Breast epithelium (tissue), 4 donors: Measurements from ENCODE around the gene CACHD1. TPM values are rescaled to one million over a fixed set of nuclear protein-coding genes. Genes with fewer than 3 reads are reported as not detected.
A peak's percentile ranks its signal among the peaks of the same experiment; 100 is the strongest.

Source experiments
- DNase-seq, 2 donors: peaks; one replicate each; pipeline ENCODE4 v3.0.0-alpha.2; 2019; ENCODE audit warnings: low spot score in 2 of 2
- H3K27ac ChIP-seq, 2 donors: fragments of 200-600 bp; sonication (generic) in 1 of 2; one replicate each; pipeline ENCODE4 v1.5.1; 2016 to 2019; ENCODE audit warnings: mild to moderate bottlenecking in 1 of 2
- H3K27me3 ChIP-seq, 2 donors: fragments of 200-600 bp; sonication (generic) in 1 of 2; one replicate each; pipeline versions ENCODE4 v1.5.1 to v1.6.0; 2017 to 2019; ENCODE audit warnings: control low read depth in 1 of 2, mild to moderate bottlenecking in 1 of 2
- H3K36me3 ChIP-seq: fragments of 200-600 bp; one replicate; pipeline ENCODE4 v1.5.1; 2019
- H3K4me1 ChIP-seq, 2 donors: fragments of 200-600 bp; sonication (generic); one replicate each; pipeline ENCODE4 v1.5.1; 2016 to 2019; ENCODE audit warnings: control low read depth in 1 of 2
- H3K4me3 ChIP-seq, 3 donors: fragments of 200-600 bp; sonication (generic); 1 replicate in 2 of 3; 2 replicates in 1 of 3; pipeline ENCODE4 v1.5.1; 2016 to 2019; ENCODE audit warnings: mild to moderate bottlenecking in 3 of 3, moderate library complexity in 2 of 3
- H3K9me3 ChIP-seq, 2 donors: fragments of 200-600 bp; sonication (generic) in 1 of 2; one replicate each; pipeline ENCODE4 v1.5.1; 2016 to 2019; ENCODE audit warnings: control low read depth in 1 of 2
- POLR2A ChIP-seq: fragments of 450-650 bp; IDR thresholded peaks from one replicate; pipeline ENCODE4 v1.6.1; 2016; ENCODE audit warnings: antibody characterized with exemption, mild to moderate bottlenecking, moderate library complexity
- POLR2AphosphoS5 ChIP-seq, 3 donors: sonication (generic); formaldehyde crosslinking; IDR thresholded peaks; one replicate each; pipeline ENCODE4 v1.6.1; 2017; ENCODE audit warnings: antibody characterized with exemption in 3 of 3
- intact Hi-C: fragments of 100-400 bp; cut with DNase I; formaldehyde crosslinking; loops from one replicate; pipeline ENCODE4 v1.15.1; 2023; ENCODE audit warnings: low total_unique reads
- total RNA-seq, 3 donors: library from RNA; depleted of rRNA; stranded (reverse); fragments of >200 nt; gene quantifications; one replicate each; pipeline ENCODE4 v1.1.0, GENCODE V29; 2016
- TF ChIP-seq, protein P1 (sequence below), 3 donors: fragments of 450-650 bp; IDR thresholded peaks; one replicate each; pipeline ENCODE4 v1.5.1; 2016 to 2017; ENCODE audit warnings: antibody characterized with exemption in 3 of 3, mild to moderate bottlenecking in 3 of 3, moderate library complexity in 3 of 3

Gene CACHD1
- total RNA-seq, 3 donors from 2014 or later, result 21.6 to 31.9 (median 25.3) TPM

DNA sequence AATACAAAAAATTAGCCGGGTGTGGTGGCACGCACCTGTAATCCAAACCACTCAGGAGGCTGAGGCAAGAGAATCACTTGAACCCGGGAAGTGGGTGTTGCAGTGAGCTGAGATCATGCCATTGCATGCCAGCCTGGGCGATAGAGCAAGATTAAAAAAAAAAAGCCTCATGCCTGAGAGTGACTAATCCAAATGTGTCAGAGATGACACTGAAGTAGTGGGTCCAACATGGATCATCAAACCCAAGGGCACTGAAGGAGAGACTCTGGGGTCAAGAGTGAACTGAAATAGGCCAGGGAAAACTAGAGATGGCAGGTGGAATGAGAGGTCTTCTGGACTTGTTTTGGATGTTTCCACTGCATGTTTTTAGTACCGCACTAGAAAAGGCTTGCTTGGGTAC is 10.2 kb upstream of the CACHD1 start:
- H3K4me1 ChIP-seq, result no peaks in the 10 kb centered on the region
- H3K27me3 ChIP-seq, result no peaks in the 10 kb centered on the region
- intact Hi-C loops, result no loop called here
- no peaks in the 10 kb centered on the region for H3K9me3 ChIP-seq
- no peak overlapping the region for H3K4me3 ChIP-seq
- no peak for DNase-seq
- no peaks in the 10 kb centered on the region for H3K36me3 ChIP-seq
- TF ChIP-seq, protein P1, sequence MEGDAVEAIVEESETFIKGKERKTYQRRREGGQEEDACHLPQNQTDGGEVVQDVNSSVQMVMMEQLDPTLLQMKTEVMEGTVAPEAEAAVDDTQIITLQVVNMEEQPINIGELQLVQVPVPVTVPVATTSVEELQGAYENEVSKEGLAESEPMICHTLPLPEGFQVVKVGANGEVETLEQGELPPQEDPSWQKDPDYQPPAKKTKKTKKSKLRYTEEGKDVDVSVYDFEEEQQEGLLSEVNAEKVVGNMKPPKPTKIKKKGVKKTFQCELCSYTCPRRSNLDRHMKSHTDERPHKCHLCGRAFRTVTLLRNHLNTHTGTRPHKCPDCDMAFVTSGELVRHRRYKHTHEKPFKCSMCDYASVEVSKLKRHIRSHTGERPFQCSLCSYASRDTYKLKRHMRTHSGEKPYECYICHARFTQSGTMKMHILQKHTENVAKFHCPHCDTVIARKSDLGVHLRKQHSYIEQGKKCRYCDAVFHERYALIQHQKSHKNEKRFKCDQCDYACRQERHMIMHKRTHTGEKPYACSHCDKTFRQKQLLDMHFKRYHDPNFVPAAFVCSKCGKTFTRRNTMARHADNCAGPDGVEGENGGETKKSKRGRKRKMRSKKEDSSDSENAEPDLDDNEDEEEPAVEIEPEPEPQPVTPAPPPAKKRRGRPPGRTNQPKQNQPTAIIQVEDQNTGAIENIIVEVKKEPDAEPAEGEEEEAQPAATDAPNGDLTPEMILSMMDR (IDR thresholded peaks at IDR 0.05), result no peak
- TF ChIP-seq POLR2AphosphoS5 (IDR thresholded peaks at IDR 0.05), result no peak
- no peak for TF ChIP-seq POLR2A
- H3K27ac ChIP-seq, result no peak overlapping the region

DNA sequence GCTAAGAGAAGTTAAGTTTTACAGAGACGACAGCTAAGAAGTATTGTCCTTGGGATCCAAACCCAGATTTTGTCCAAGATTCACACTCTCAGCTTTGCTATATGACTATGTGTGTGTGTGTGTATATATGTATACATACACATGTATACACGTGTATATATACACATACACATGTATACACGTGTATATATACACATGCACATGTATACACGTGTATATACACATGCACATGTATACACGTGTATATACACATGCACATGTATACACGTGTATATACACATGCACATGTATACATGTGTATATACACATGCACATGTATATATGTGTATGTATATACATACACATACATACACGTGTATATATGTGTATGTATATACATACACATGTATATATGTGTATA is 3.9 kb upstream of the CACHD1 start:
- no peak for DNase-seq
- no peaks in the 10 kb centered on the region for H3K4me1 ChIP-seq
- no peak overlapping the region for H3K4me3 ChIP-seq
- TF ChIP-seq POLR2AphosphoS5 (IDR thresholded peaks at IDR 0.05) (no peak), POLR2A (no peak)
- TF ChIP-seq, protein P1 (IDR thresholded peaks at IDR 0.05), result no peak
- H3K27ac ChIP-seq, result no peak overlapping the region
- H3K27me3 ChIP-seq, result no peaks in the 10 kb centered on the region
- no peaks in the 10 kb centered on the region for H3K9me3 ChIP-seq
- intact Hi-C loops, result no loop called here
- H3K36me3 ChIP-seq, result no peaks in the 10 kb centered on the region

DNA sequence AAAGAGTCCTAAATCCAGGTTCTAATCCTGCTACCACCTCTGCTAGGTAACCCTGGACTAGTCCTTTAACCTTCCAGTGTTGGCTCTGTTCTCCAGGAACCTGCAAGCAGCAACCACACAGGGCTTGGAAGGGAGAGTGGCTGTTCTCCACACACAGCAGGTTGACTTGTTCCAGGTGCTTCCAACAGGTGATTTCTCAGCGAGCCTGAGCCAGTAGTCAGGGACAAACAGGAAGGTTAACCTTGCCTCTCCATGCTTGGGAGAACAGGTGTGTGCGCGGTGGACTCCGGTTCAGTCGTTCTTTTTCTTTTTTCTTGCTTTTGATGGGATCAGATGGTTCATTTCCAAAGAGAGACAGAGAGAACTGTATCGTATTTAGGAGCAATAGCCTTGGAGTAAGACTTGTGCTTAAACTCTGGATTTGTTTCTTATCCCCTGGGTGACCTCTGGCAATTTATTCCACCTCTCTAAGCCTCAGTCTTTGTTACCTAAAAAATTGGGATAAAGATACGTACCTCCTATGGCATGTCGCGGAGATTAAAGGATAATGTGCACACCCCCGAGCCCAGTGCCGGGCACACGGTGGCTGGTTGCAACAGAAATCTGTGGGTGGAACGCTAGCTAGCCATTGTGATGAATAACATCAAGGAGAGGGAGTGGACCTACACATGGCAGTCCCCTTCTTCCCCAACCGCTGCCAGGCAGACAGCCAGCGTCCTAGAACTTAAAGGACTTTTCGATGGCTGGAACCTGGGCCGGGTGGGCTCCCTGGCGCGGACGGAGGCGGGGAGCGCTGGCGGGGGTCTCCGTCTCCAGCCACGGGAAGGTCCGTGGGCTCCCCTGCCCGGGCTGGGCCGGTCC is 583 bp upstream of the CACHD1 start:
- H3K4me3 ChIP-seq, result peak overlapping the region; percentile 79 to 83 (median 81)
- intact Hi-C loops, result no loop called here
- no peaks in the 10 kb centered on the region for H3K36me3 ChIP-seq
- H3K27ac ChIP-seq, result peak overlapping the region; percentile 82 to 91
- TF ChIP-seq POLR2A, result no peak
- TF ChIP-seq POLR2AphosphoS5 (IDR thresholded peaks at IDR 0.05), result no peak
- TF ChIP-seq, protein P1 (IDR thresholded peaks at IDR 0.05), result no peak
- no peaks in the 10 kb centered on the region for H3K27me3 ChIP-seq
- H3K4me1 ChIP-seq, result no peaks in the 10 kb centered on the region
- no peak for DNase-seq
- no peaks in the 10 kb centered on the region for H3K9me3 ChIP-seq

DNA sequence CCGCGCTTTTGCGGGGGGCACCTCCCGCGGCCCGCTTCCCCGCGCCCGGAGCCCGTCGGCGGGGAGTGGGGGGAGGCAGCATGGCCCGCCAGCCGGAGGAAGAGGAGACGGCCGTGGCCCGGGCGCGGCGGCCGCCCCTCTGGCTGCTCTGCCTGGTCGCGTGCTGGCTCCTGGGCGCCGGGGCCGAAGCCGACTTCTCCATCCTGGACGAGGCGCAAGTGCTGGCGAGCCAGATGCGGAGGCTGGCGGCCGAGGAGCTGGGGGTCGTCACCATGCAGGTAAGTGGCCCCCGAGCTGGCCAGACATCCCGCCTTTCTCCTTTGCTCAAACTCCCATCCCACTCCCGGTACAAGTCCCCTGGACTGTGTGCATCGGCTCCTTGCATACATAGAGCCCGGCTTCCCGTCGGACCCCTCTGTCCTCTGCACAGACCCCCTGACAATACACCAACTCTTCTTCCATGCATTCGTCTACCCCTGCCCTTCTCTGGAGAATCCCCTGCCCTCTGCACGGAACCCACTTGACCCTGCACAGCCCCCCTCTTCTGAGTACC is 812 bp downstream of the CACHD1 start:
- Histone ChIP-seq H3K4me1 (peaks cover 4 to 11% of the 10 kb centered on the region in 2 donors), H3K4me3 (peak overlapping the region; percentile 79 to 83 (median 81)), H3K9me3 (no peaks in the 10 kb centered on the region), H3K36me3 (no peaks in the 10 kb centered on the region), H3K27ac (peak overlapping the region; percentile 82 to 91), H3K27me3 (no peaks in the 10 kb centered on the region)
- intact Hi-C loops, result no loop called here
- DNase-seq, result no peak
- no peak for TF ChIP-seq POLR2A
- TF ChIP-seq, protein P1 (IDR thresholded peaks at IDR 0.05), result no peak
- TF ChIP-seq POLR2AphosphoS5 (IDR thresholded peaks at IDR 0.05), result no peak
